Fibroblast of skin of abdomen (primary cell): ENCODE results near the gene SPON1.
A peak's percentile ranks its signal among the peaks of the same experiment; 100 is the strongest.
"Not testable (repeated sequence)": the region's sequence is repeated elsewhere in the genome, so short reads cannot be mapped to it uniquely, and the experiment has no call there.

Experiments used
- DNase-seq: peaks from one replicate; pipeline ENCODE4 v3.0.0-alpha.2; 2013

Gene SPON1

DNA sequence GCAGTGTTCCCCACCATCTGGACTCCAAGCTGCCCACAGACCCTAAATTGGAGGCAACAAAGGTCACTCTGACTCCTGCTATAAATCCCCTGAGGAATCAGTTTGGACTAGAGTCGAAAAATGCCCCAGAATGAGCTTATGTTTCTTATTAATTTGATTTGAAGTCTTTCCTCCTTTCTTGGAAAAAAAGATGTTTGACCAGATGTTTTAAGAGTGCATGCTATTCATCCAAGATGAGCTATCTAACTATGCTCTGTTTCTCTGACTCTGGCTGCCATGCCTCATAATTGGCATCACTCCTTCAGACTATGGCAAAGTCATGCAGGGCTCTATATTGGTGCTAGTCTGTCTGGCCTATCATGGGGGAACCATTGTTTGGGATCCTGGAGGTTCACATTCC is 174.0 kb downstream of the SPON1 start:
- DNase-seq = no peak

DNA sequence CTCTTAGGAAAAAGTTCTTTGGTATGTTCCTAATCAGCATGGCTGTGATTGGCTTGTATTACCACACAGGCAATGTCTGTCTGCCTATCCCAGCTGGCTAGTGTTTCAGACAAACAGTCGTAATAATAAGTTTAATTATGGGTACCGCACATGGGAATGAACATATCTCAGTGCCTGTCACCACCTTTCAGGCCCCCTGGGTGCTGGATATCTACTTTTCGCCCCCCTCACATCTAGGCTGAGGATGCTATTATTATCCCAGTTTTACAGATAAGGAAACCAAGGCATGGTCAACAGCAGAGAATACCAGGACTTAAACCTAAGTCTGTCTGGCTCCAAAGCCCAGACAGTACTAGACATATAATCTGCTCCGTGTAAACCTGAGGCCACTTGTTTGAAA is 174.8 kb downstream of the SPON1 start:
- DNase-seq = no peak

- no peak for DNase-seq
Measured at GRCh38 chr11:14140991-14141390, 178.5 kb downstream of the SPON1 start.

DNA sequence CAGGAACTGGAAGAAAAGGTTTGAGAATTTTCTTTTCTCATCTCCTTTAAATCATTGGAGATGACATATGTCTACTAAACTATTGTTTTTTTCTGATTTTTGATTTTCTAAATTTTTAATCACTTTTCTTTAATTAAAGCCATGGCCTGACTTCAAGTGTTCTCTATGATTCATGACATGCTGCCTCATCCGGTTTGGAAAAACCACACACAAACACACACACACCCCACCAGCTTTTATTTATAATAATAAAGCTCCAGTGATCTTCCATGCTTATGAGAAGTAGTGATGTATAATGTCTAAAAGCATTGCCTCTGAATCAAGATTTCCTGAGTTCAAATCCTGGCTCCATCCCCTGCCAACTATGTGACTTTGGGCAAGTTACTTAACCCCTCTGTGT is 179.2 kb downstream of the SPON1 start:
- DNase-seq = no peak

DNA sequence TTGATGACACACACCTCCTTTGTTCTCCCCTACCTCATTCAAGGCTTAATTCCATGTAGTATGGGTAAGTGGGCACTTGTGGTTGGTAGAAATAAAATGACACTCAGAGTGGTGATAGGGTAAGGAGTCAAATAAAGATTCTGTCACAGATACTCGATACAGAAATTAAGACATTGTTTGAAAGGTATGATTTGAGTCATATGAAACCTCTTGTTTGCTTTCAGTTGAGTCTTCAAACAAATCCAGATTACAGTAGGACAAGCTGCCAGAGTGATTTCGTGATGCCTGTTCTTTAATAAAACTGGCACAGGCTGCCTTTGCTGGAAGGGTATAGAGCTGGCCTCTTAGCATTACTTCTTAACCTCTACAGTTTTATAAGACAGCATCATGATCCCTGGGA is 182.4 kb downstream of the SPON1 start:
- DNase-seq = no peak

GRCh38 chr11:14148653-14149273 is 186.2 kb downstream of the SPON1 start:
- peak; percentile 34 for DNase-seq

GRCh38 chr11:14149683-14150082 is 187.2 kb downstream of the SPON1 start:
- no peak for DNase-seq

DNA sequence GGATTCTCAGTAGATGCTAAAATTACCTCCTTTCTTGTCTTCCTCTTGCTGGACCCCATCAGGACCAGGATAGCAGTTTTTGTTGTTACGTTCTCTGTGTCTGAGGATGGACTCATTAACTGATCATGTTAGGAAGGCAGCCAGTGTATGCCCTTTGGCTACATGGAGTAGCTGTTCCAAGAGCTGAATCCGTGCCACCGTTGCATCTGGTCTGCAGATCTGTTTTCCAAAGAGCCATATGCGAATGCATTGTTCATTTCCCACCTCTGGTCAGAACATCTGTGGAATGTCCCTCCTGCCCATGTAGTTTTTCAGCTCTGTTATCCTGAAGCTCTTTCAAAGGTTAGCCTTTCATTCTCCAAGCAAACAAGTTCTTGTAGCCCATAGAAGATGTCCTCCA is 188.4 kb downstream of the SPON1 start:
- no peak for DNase-seq

DNA sequence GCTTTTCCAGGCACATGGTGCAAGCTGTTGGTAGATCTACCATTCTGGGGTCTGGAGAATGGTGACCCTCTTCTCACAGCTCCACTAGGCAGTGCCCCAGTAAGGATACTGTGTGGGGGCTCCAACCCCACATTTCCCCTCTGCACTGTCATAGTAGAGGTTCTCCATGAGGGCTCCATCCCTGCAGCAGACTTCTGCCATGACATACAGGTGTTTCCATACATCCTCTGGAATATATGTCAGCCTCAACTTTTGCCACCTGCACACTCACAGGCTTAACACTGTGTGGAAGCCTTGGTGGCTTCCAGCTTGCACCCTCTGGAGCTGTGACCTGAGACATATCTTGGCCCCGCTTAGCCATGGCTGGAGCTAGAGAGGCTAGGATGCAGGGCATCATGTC is 191.6 kb downstream of the SPON1 start:
- DNase-seq = not testable (repeated sequence)

- no peak for DNase-seq
Measured at GRCh38 chr11:14158393-14158792, 195.9 kb downstream of the SPON1 start.

- no peak for DNase-seq
Measured at GRCh38 chr11:14163576-14163975, 201.1 kb downstream of the SPON1 start.

DNA sequence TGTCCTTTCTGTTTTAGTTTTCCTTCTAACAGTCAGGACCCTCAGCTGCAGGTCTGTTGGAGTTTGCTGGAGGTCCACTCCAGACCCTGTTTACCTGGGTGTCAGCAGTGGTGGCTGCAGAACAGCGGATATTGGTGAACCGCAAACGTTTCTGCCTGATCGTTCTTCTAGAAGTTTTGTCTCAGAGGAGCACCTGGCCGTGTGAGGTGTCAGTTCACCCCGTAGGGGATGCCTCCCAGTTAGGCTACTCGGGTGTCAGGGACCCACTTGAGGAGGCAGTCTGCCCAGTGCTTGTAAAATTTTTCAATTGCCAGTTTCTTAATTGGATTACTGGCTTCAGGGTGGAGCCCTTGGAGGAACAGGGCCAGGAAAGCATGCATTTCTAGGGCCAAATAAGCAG is 211.2 kb downstream of the SPON1 start:
- DNase-seq = not testable (repeated sequence)

GRCh38 chr11:14179116-14179820 is 216.7 kb downstream of the SPON1 start:
- peak; percentile 28 for DNase-seq

DNA sequence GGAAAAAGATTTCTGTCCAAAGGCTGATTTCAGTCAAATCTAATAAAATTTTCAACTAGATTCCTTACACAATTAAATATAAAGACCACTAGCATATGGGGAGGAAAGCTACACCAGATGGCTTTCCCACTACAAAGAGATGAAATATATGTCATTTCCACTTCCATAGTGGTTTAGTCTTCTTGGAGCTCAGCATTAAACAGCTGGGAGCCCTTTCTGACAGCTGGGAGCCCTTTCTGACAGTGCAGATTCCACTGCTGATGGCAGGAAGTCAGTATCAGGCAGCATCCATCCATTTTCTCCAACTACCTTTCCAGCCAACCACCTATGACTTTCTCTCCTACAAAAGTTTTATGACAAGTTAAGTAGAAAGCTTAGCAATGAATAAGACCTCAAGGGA is 218.6 kb downstream of the SPON1 start:
- DNase-seq = no peak

GRCh38 chr11:14182833-14183364 is 220.4 kb downstream of the SPON1 start:
- no peak for DNase-seq

DNA sequence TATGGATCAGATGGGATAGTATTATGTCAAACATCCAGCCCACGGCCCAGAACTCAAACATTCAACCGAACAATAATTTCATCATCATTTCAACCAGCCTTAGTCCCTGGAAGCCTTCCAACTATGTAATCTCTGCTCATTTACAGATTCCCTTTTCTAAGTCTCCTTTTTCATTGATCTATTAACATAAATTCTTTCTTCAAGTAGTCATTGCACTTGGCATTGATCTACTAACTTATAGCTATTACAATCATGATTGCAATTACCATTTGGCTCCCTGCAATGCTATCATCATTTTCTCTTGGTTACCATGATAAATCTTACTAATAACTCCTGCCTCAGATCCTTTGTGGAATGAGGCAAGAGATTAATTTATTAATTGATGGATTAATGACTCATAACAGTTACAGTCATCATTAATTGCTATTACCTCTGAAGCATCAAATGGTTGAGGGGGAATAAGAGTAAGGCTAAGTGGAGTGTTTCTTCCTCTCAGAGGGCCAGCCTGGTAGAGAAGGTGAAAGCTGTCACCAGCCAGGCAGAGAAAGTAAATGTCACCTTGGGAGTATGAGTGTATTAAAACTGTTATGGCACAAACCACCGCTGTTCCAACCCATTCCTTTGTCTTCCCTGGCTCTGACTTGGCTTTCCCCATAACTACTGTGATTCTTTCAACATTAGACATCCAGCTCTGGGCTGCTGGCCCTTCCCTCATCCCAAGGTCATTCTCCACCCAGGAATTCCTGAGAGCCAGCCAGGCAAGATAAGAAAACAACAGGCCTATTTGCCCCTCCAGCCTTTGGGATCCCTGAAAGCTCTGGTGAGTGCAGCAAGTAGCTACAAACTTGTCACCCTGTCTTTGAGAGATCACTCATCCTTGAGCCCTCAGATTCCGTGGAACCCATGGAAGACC is 221.8 kb downstream of the SPON1 start:
- no peak for DNase-seq

GRCh38 chr11:14185461-14185860 is 222.9 kb downstream of the SPON1 start:
- DNase-seq = no peak

DNA sequence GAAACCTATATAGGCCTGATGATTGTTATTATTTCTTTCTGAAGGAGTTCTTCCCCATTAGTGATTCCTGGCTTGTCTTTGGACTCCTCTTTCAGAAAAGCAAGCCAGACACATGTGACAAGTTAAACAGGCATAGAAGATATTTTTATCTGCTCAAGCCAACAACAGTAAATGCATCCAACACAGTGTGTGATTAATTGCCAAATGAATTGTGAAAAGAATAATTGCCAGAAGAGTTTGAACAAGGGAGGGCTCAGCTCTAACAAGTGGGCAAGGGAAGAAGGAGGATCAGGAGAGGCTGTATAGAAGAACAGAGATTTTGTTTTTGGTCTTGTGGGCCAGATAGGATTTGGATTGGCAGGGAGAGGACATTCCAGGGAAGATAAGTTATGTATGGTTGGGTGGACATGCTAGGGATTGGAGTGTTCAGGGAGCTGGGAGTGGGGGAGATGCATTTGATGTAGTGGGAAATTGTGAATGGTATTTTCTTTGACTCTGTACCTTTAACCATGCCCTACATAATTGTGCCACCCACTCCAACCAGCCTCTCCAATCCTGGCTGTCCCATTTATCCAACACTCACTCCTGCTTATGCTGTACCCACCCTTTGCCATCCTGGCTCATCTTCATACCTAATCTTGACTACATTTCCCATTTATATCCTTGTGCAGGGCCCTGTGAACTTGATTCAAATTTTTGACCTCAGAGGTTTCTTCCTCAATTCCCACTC is 223.7 kb downstream of the SPON1 start:
- no peak for DNase-seq

DNA sequence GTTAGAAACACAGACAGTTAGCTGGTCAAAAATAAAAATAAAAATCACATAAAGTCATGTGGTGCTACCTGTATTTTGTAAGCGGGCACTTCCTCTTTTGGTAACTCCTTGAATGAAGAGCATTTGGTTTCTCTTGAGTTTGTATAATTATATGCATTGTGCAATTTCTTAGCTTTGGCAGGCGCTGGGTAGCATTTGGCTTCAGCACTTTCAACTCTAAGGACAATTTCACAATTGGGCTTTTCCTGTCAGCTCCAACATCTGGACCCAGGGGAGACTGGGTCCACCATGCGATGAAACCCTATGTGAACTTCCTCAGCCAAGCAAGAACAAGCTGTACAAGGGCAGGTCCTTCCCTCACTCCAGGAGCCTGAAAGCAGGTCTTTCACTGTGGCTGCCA is 227.4 kb downstream of the SPON1 start:
- DNase-seq = no peak

DNA sequence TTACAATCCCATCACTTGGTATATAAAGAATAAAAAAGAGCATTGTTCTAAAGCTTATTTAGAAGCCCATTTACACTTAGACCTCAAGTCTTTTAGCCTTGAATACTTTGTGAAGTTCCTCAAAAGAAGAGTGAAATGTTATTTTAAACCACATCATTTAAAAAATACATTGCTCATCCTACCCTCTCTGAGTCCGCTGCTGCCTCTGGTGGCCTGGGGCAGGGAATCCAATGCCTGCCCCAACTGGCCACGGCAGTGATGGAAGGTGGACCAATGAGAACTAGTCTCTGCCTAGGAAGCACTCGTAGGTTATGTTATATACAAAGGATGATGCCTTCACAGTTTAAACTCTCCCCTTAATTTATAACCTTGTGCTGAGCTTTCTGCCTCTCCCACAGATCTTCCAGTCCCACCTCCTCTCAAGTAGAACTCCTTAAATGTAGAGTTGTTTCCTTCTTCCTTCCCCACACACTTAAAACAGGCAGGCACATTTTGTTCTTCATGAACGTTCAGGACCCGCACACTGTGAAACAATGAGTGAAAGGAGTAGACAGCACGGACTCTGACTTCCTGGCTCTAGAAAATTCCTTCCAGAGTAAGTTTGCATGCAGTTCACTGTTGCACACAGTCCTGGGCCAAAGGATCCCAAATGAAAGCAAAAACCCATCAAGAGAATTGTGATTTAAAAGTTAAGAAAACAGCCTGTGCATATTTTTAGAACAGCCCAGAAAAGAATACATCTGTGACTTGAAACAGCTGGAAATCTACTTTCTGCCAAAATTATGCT is 228.7 kb downstream of the SPON1 start:
- no peak for DNase-seq

GRCh38 chr11:14193644-14194043 is 231.1 kb downstream of the SPON1 start:
- DNase-seq = no peak
